RWPE1 (cell line): ENCODE results near the gene RAMACL.

Experiments
- CTCF ChIA-PET: fragments of 350-600 bp; sonication (Branson Sonifier 250); formaldehyde crosslinking; extraction: SDS; loops from one replicate; lab custom pipeline; 2021; lab: Yijun Ruan, JAX
- POLR2A ChIA-PET: fragments of 400-600 bp; formaldehyde crosslinking; extraction: SDS; loops from one replicate; lab custom pipeline; 2020; ENCODE audit warnings: antibody characterized with exemption; ENCODE audit not compliant: low non-redundant PET; lab: Yijun Ruan, JAX
- DNase-seq: peaks from one replicate; pipeline ENCODE4 v3.0.0; 2012; ENCODE audit warnings: low spot score
- H3K27ac ChIP-seq: fragments of 450-650 bp; 2 replicates; pipeline ENCODE4 v1.5.1; 2017
- CTCF ChIP-seq: fragments of 450-650 bp; conservative IDR thresholded peaks from 2 replicates; pipeline ENCODE4 v1.5.1; 2017; ENCODE audit warnings: low read depth, mild to moderate bottlenecking

Gene RAMACL

GRCh38 chr6:166629628-166630027 is 43.1 kb upstream of the RAMACL start:
- ChIA-PET CTCF (no interaction called here), POLR2A (no interaction called here)
- no peak for TF ChIP-seq CTCF
- H3K27ac ChIP-seq, result no peak overlapping the region
- no peak for DNase-seq

- ChIA-PET CTCF (interaction anchor here (0.6 kb wide), 1 partner anchor 432 kb away, joined by 9 read pairs; no protein-coding TSS in a partner anchor), POLR2A (interaction anchor here (0.6 to 0.9 kb wide), 3 partner anchors 45 to 328 kb away, joined by 4 to 7 read pairs (median 4); partner anchors contain the start of gene RNASET2)
- DNase-seq, result no peak
- no peak for TF ChIP-seq CTCF
- H3K27ac ChIP-seq, result peak overlapping the region; percentile 94
Observed at GRCh38 chr6:166627875-166628801, 41.7 kb upstream of the RAMACL start.

GRCh38 chr6:166627033-166627874 is 40.8 kb upstream of the RAMACL start, which contains the start of gene RPS6KA2:
Gene RPS6KA2 (minus strand): TSS chr6:166627251. CDS start chr6:166627019, 232 bp downstream.
- TF ChIP-seq CTCF, result no peak
- ChIA-PET CTCF (interaction anchor here (0.6 to 0.7 kb wide), 2 partner anchors 30 to 433 kb away, joined by 3 to 9 read pairs; no protein-coding TSS in a partner anchor), POLR2A (interaction anchor here (0.5 to 0.9 kb wide), 5 partner anchors 46 to 329 kb away, joined by 4 to 7 read pairs (median 4); partner anchors contain the start of gene RNASET2)
- H3K27ac ChIP-seq, result peak within 1 kb of the TSS; percentile 94
- peak; percentile 98 for DNase-seq

- peak overlapping the region; percentile 94 for H3K27ac ChIP-seq
- CTCF ChIA-PET, result interaction anchor here (0.7 kb wide), 3 partner anchors 29 to 245 kb away, joined by 3 to 8 read pairs (median 3); no protein-coding TSS in a partner anchor
- no peak for TF ChIP-seq CTCF
- POLR2A ChIA-PET, result interaction anchor here (0.6 kb wide), 1 partner anchor 95 kb away, joined by 4 read pairs; no protein-coding TSS in a partner anchor
- DNase-seq, result no peak
Observed at GRCh38 chr6:166626177-166627032, 39.9 kb upstream of the RAMACL start.

GRCh38 chr6:166625356-166625755 is 38.9 kb upstream of the RAMACL start:
- ChIA-PET POLR2A (no interaction called here), CTCF (interaction anchor here (0.7 kb wide), 1 partner anchor 88 kb away, joined by 3 read pairs; no protein-coding TSS in a partner anchor)
- H3K27ac ChIP-seq, result peak overlapping the region; percentile 94
- no peak for DNase-seq
- no peak for TF ChIP-seq CTCF
